ENCODE results near the gene SLC15A2. TPM values are rescaled to one million over a fixed set of nuclear protein-coding genes. Genes with fewer than 3 reads are reported as not detected.
"Not testable (repeated sequence)": the region's sequence is repeated elsewhere in the genome, so short reads cannot be mapped to it uniquely, and the experiment has no call there.

Gene SLC15A2, protein sequence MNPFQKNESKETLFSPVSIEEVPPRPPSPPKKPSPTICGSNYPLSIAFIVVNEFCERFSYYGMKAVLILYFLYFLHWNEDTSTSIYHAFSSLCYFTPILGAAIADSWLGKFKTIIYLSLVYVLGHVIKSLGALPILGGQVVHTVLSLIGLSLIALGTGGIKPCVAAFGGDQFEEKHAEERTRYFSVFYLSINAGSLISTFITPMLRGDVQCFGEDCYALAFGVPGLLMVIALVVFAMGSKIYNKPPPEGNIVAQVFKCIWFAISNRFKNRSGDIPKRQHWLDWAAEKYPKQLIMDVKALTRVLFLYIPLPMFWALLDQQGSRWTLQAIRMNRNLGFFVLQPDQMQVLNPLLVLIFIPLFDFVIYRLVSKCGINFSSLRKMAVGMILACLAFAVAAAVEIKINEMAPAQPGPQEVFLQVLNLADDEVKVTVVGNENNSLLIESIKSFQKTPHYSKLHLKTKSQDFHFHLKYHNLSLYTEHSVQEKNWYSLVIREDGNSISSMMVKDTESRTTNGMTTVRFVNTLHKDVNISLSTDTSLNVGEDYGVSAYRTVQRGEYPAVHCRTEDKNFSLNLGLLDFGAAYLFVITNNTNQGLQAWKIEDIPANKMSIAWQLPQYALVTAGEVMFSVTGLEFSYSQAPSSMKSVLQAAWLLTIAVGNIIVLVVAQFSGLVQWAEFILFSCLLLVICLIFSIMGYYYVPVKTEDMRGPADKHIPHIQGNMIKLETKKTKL
- polyA plus RNA-seq (ENCODE audit: insufficient read length) = 16.0 TPM
- long read RNA-seq, donor 1, partial matches to known transcripts = 0 of 1 reads
- long read RNA-seq, donor 1, other reads (novel, unspliced or antisense) = 0 of 1 reads
- long read RNA-seq, donor 2 = 0 reads
- long read RNA-seq, donor 3, partial matches to known transcripts = 0 of 2 reads
- long read RNA-seq, donor 3, other reads (novel, unspliced or antisense) = 0 of 2 reads
- long read RNA-seq, donor 4 = 0 reads
- long read RNA-seq, donor 5, partial matches to known transcripts = 0 of 1 reads
- long read RNA-seq, donor 5, other reads (novel, unspliced or antisense) = 0 of 1 reads
- long read RNA-seq, donor 6 = 0 reads
- long read RNA-seq, donor 7, full-length matches to known transcripts = 3 of 3 reads
- long read RNA-seq, donor 7, partial matches to known transcripts = 0 of 3 reads
- long read RNA-seq, donor 7, other reads (novel, unspliced or antisense) = 0 of 3 reads
- long read RNA-seq, donor 8, full-length matches to known transcripts = 1 of 1 reads
- long read RNA-seq, donor 8, partial matches to known transcripts = 0 of 1 reads
- long read RNA-seq, donor 8, other reads (novel, unspliced or antisense) = 0 of 1 reads

GRCh38 chr3:121894301-121894990 lies at the start of gene SLC15A2:
SLC15A2 (plus strand) TSS chr3:121894401; CDS start chr3:121894477, 76 bp downstream.
- DNase-seq = no peak

- DNase-seq = no peak
These were observed 49.3 kb upstream of the SLC15A2 start for GRCh38 chr3:121844892-121845291.

GRCh38 chr3:121852256-121852655 lies 41.9 kb upstream of the SLC15A2 start:
- no peak for DNase-seq

GRCh38 chr3:121855555-121855954 lies 38.6 kb upstream of the SLC15A2 start:
- DNase-seq = peak; percentile 12

DNA sequence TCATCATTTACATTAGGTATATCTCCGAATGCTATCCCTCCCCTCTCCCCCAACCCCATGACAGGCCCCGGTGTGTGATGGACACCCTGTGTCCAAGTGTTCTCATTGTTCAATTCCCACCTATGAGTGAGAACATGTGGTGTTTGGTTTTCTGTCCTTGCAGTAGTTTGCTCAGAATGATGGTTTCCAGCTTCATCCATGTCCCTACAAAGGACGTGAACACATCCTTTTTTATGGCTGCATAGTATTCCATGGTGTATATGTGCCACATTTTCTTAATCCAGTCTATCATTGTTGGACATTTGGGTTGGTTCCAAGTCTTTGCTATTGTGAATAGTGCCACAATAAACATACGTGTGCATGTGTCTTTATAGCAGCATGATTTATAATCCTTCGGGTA lies 36.4 kb upstream of the SLC15A2 start:
- not testable (repeated sequence) for DNase-seq

DNA sequence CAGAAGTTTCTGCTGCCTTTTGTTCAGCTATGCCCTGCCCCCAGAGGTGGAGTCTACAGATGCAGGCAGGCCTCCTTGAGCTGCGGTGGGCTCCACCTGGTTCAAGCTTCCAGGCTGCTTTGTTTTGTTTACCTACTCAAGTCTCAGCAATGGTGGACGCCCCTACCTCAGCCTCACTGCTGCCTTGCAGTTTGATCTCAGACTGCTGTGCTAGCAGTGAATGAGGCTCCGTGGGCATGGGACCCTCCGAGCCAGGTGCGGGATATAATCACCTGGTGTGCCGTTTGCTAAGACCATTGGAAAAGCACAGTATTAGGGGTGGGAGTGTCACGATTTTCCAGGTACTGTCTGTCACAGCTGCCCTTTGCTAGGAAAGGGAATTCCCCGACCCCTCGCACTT lies 31.0 kb upstream of the SLC15A2 start:
- DNase-seq = not testable (repeated sequence)

DNA sequence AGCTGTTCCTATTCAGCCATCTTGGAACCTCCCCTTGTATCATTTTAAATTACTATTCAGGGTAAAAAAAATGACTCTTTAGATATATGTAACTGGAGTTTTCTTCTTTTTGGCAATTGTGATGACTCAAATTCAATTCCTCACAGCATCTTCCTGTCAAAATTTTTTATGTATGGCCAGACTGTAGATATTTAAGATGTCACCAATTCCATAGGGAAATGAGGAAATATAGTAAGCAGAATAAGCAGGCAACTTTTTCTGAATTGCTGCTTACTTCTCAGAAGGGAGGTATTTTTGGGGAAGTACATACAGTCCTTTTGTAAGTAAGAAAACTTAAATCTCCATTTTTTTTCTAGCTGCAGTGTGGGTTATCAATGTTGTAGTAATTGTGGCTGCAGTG lies 30.4 kb upstream of the SLC15A2 start:
- no peak for DNase-seq

DNA sequence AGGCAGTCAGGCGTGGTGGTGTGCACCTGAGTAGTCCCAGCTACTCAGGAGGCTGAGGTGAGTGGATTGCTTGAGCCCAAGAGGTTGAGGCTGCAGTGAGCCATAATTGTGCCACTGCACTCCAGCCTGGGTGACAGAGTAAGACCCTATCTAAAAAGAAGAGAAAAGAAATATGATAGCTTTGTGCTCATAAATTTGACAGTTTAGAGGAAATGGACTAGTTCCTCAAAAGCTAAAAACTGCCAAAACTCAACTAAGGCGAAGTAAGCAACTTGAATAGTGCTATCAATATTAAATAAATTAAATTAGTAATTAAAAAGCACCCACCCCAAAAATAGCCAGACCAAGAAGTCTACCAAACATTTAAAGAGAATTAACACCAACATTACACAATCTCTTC lies 24.5 kb upstream of the SLC15A2 start:
- no peak for DNase-seq

GRCh38 chr3:121870717-121871116 lies 23.5 kb upstream of the SLC15A2 start:
- DNase-seq = no peak

DNA sequence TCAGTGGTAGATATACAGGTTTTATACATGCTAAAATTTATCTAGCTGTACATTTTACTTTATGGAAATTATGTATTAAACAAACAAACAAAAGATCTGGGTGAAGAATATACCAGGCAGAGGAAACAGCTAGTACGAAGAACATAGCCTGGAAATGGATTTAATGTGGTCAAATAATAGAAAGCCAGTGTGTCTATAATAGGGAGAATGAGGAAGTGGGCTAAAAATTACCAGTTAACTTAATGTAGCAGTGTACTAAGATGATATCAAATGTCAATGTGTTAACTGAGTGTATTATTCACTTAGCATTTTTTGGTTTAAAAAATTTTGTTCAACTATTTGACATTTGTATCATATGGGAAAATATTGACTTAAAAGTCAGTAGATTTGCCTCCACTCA lies 22.8 kb upstream of the SLC15A2 start:
- DNase-seq = no peak

- DNase-seq = no peak
These were observed 15.8 kb upstream of the SLC15A2 start for GRCh38 chr3:121878411-121878810.

GRCh38 chr3:121883507-121883906 lies 10.7 kb upstream of the SLC15A2 start:
- DNase-seq = no peak

DNA sequence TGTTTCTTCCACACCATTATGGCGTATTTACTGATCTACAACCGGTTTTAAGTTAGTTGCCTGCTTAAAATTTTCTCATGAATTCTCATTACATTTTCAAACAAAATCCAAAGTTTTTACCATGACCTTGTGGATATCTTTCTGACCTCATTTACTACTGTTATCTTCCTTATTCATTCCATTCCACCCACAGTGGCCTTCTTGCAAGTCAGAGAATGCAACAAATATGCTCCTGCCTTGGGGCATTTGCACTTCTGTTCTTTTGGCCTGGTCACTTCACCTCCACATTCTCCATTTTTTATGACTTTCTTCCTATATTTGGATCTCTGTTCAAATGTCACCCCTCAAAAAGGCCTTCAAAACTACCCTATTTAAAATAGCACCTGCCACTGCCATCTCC lies 8.8 kb upstream of the SLC15A2 start:
- DNase-seq = no peak

GRCh38 chr3:121895121-121895520 lies 920 bp downstream of the SLC15A2 start:
- no peak for DNase-seq

- DNase-seq = no peak
These were observed 1.5 kb downstream of the SLC15A2 start for GRCh38 chr3:121895736-121896135.

DNA sequence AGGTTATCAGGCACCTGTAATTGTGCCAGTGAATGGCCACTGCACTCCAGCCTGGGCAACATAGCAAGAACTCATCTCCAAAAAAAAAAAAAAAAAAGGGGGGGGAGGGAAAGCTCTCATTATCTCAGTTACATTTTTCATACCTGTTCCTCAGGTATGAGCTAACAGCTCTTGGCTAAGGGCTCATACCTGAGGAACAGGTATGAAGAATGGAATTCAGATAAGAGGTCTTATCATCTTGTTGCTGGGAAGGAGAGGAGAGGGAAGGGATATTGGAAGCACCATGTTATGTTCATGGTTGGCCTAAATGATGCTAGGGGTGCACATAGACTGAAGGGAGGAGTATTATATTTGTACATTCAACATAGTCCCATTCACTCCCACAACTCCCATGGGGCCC lies 2.6 kb downstream of the SLC15A2 start:
- DNase-seq = no peak

- DNase-seq = no peak
These were observed 3.1 kb downstream of the SLC15A2 start for GRCh38 chr3:121897296-121897695.

DNA sequence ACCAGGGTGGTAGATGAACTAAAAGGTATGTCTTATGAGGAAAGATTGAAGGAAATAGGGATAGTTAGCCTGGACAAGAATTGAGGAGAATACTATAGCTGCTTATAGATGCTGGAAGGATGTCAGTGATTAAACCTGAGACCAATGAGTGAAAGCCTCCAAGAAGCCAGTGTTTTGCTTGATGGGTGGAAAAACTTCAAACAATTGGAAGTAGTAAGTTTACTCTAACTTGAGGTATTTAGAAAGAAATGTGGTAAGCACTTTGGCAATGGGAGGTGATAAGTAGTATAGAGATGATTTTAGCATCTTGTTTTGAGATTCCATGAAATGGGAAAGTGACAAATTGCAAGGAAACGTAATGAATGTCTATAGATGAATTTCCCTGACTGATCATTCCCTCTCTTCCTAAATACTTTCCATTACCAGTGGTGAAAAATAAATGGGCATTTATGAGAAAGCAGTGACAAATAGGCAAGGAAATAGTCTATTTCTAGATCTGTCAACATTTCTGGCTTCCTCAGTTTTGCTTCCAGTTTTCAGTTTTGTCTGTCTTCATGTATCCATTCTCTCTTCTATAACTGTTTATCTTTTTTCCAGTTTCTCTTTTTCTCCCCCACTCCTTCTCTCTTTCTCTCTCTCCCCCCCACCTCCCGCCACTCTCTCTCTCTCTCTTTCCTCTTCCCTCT lies 19.2 kb downstream of the SLC15A2 start:
- DNase-seq = no peak

- DNase-seq = no peak
These were observed 20.1 kb downstream of the SLC15A2 start for GRCh38 chr3:121914081-121914998.

DNA sequence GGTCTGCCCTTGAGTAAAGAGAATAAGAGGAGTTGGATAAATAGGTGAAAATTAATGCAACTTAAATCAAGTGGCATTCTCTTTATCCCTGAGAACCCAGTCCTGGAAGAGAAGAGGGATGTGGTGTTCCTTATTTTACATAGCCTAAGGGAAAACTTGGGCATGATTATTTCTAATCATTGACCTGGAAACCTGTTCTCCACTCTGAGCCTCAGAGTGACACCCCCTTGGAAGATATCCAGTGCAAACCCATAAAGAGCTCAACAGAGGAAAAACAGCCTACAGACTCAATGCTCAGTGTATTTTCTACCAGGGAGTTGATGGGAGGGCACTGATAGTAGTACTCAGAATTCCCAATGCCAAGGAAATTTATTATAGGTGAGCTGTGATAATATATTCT lies 22.0 kb downstream of the SLC15A2 start:
- no peak for DNase-seq

All from left kidney (tissue), 8 donors.